ENCODE results near the gene AP2B1. TPM values are rescaled to one million over a fixed set of nuclear protein-coding genes. Genes with fewer than 3 reads are reported as not detected.
A peak's percentile ranks its signal among the peaks of the same experiment; 100 is the strongest.

Gene AP2B1
- total RNA-seq, 1 donor from 2014 or later, result 216 TPM

GRCh38 chr17:35731239-35731916 is 144.3 kb downstream of the AP2B1 start, which contains the start of gene RASL10B:
RASL10B (plus strand) TSS chr17:35731639; CDS start chr17:35735185, 3,546 bp downstream.
- Mint-ChIP-seq H3K4me1 (peaks cover 26% of the 10 kb centered on the region), H3K27ac (ENCODE audit: unreplicated experiment) (no peak within 1 kb of the TSS), H3K27me3 (ENCODE audit: low read depth) (no peaks in the 10 kb centered on the region), H3K9me3 (no peaks in the 10 kb centered on the region), H3K36me3 (ENCODE audit: low read depth) (peaks cover 3% of the 10 kb centered on the region), H3K4me3 (peak within 1 kb of the TSS; percentile 96)
- no peak for TF ChIP-seq CTCF (conservative IDR thresholded peaks at IDR 0.05)
- DNase-seq (ENCODE audit: low read depth, low spot score), result peak; percentile 62

GRCh38 chr17:35731917-35732805 is 145.0 kb downstream of the AP2B1 start:
- Mint-ChIP-seq H3K4me3 (peak overlapping the region; percentile 96), H3K36me3 (ENCODE audit: low read depth) (peaks cover 3% of the 10 kb centered on the region), H3K9me3 (no peaks in the 10 kb centered on the region), H3K4me1 (peaks cover 26% of the 10 kb centered on the region), H3K27ac (ENCODE audit: unreplicated experiment) (no peak overlapping the region), H3K27me3 (ENCODE audit: low read depth) (no peaks in the 10 kb centered on the region)
- TF ChIP-seq CTCF (conservative IDR thresholded peaks at IDR 0.05), result no peak
- DNase-seq (ENCODE audit: low read depth, low spot score), result no peak

GRCh38 chr17:35732806-35733136 is 145.6 kb downstream of the AP2B1 start:
- Mint-ChIP-seq H3K4me3 (peak overlapping the region; percentile 96), H3K36me3 (ENCODE audit: low read depth) (no peaks in the 10 kb centered on the region), H3K9me3 (no peaks in the 10 kb centered on the region), H3K4me1 (peaks cover 26% of the 10 kb centered on the region), H3K27me3 (ENCODE audit: low read depth) (no peaks in the 10 kb centered on the region), H3K27ac (ENCODE audit: unreplicated experiment) (no peak overlapping the region)
- no peak for TF ChIP-seq CTCF (conservative IDR thresholded peaks at IDR 0.05)
- no peak for DNase-seq (ENCODE audit: low read depth, low spot score)

- TF ChIP-seq CTCF (conservative IDR thresholded peaks at IDR 0.05), result no peak
- no peak for DNase-seq (ENCODE audit: low read depth, low spot score)
- Mint-ChIP-seq H3K4me1 (peaks cover 26% of the 10 kb centered on the region), H3K27ac (ENCODE audit: unreplicated experiment) (no peak overlapping the region), H3K9me3 (no peaks in the 10 kb centered on the region), H3K36me3 (ENCODE audit: low read depth) (no peaks in the 10 kb centered on the region), H3K27me3 (ENCODE audit: low read depth) (no peaks in the 10 kb centered on the region), H3K4me3 (peak overlapping the region; percentile 96)
Measured at GRCh38 chr17:35733366-35733765, 146.2 kb downstream of the AP2B1 start.

- H3K4me1 Mint-ChIP-seq, result peaks cover 23% of the 10 kb centered on the region
- H3K27ac Mint-ChIP-seq (ENCODE audit: unreplicated experiment), result no peak overlapping the region
- no peaks in the 10 kb centered on the region for H3K36me3 Mint-ChIP-seq (ENCODE audit: low read depth)
- no peak for DNase-seq (ENCODE audit: low read depth, low spot score)
- no peaks in the 10 kb centered on the region for H3K9me3 Mint-ChIP-seq
- H3K4me3 Mint-ChIP-seq, result peak overlapping the region; percentile 41
- H3K27me3 Mint-ChIP-seq (ENCODE audit: low read depth), result peaks cover 3% of the 10 kb centered on the region
- no peak for TF ChIP-seq CTCF (conservative IDR thresholded peaks at IDR 0.05)
Measured at GRCh38 chr17:35734396-35734795, 147.3 kb downstream of the AP2B1 start.
